HL-60 (cell line): ENCODE results near the gene ST6GALNAC4.

ENCODE experiments used
- DNase-seq, 2 experiments: peaks; one replicate each; pipeline ENCODE4 v3.0.0-alpha.2; 2010 to 2020; ENCODE audit warnings: low read depth in 1 of 2, low spot score in 1 of 2
- H3K27ac ChIP-seq: fragments of 250-450 bp; sonication (Bioruptor Pico); replicated peaks from 2 replicates; pipeline ENCODE4 v1.5.1; 2020; ENCODE audit warnings: mild to moderate bottlenecking, moderate library complexity
- H3K27me3 ChIP-seq: fragments of 250-450 bp; sonication (Bioruptor Pico); 2 replicates; pipeline ENCODE4 v1.5.1; 2021; ENCODE audit warnings: mild to moderate bottlenecking, moderate library complexity; ENCODE audit not compliant: insufficient read depth, poor library complexity, severe bottlenecking
- H3K4me3 ChIP-seq: replicated peaks from 2 replicates; pipeline ENCODE4 v1.5.1; 2011; ENCODE audit warnings: mild to moderate bottlenecking, control low read depth, low read length; ENCODE audit not compliant: insufficient read depth
- GABPA ChIP-seq: IDR thresholded peaks from 2 replicates; pipeline ENCODE4 v1.6.1; 2012; ENCODE audit warnings: low read depth
- POLR2AphosphoS5 ChIP-seq: IDR thresholded peaks from 2 replicates; pipeline ENCODE4 v1.6.1; 2012; ENCODE audit warnings: low read depth
- REST ChIP-seq: IDR thresholded peaks from 2 replicates; pipeline ENCODE4 v1.6.1; 2012; ENCODE audit warnings: low read depth; ENCODE audit not compliant: insufficient replicate concordance
- SPI1 ChIP-seq: IDR thresholded peaks from 2 replicates; pipeline ENCODE4 v1.6.1; 2012; ENCODE audit warnings: low read depth, mild to moderate bottlenecking, borderline replicate concordance
- TF ChIP-seq, protein P1 (sequence below): IDR thresholded peaks from one replicate; pipeline ENCODE4 v1.5.1; 2011; ENCODE audit warnings: low read length, control low read depth, inconsistent platforms; ENCODE audit not compliant: insufficient read depth

Gene ST6GALNAC4

DNA sequence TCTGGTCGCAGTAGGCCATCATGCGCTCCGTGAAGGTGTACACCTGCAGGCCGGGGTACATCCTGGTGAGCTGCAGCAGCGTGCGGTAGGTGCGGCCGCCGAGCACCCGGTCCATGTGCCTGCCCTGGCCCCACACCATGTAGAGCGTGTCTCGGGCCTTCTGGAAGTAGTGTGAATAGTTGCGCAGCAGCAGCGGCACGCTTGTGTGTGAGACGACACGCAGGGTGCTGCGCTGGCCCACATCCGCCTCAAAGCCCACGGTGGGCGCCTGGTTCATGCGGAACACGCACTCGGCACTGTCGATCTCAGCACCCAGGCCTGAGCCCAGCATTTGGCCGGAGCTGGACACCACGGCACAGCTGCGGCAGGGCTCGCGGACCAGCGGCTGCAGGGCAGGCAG is 4.5 kb downstream of the ST6GALNAC4 start:
- Histone ChIP-seq H3K4me3 (no peak overlapping the region), H3K27me3 (no peaks in the 10 kb centered on the region), H3K27ac (no peak overlapping the region)
- TF ChIP-seq GABPA, result no peak
- no peak for TF ChIP-seq REST
- TF ChIP-seq, protein P1, sequence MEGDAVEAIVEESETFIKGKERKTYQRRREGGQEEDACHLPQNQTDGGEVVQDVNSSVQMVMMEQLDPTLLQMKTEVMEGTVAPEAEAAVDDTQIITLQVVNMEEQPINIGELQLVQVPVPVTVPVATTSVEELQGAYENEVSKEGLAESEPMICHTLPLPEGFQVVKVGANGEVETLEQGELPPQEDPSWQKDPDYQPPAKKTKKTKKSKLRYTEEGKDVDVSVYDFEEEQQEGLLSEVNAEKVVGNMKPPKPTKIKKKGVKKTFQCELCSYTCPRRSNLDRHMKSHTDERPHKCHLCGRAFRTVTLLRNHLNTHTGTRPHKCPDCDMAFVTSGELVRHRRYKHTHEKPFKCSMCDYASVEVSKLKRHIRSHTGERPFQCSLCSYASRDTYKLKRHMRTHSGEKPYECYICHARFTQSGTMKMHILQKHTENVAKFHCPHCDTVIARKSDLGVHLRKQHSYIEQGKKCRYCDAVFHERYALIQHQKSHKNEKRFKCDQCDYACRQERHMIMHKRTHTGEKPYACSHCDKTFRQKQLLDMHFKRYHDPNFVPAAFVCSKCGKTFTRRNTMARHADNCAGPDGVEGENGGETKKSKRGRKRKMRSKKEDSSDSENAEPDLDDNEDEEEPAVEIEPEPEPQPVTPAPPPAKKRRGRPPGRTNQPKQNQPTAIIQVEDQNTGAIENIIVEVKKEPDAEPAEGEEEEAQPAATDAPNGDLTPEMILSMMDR, result no peak
- TF ChIP-seq SPI1, result no peak
- no peak for TF ChIP-seq POLR2AphosphoS5
- no peak for DNase-seq

GRCh38 chr9:127910613-127911205 is 6.1 kb downstream of the ST6GALNAC4 start:
- Histone ChIP-seq H3K27me3 (no peaks in the 10 kb centered on the region), H3K4me3 (no peak overlapping the region), H3K27ac (no peak overlapping the region)
- TF ChIP-seq SPI1, result no peak
- no peak for TF ChIP-seq REST
- TF ChIP-seq POLR2AphosphoS5, result no peak
- TF ChIP-seq GABPA, result no peak
- TF ChIP-seq, protein P1, result no peak
- no peak for DNase-seq

DNA sequence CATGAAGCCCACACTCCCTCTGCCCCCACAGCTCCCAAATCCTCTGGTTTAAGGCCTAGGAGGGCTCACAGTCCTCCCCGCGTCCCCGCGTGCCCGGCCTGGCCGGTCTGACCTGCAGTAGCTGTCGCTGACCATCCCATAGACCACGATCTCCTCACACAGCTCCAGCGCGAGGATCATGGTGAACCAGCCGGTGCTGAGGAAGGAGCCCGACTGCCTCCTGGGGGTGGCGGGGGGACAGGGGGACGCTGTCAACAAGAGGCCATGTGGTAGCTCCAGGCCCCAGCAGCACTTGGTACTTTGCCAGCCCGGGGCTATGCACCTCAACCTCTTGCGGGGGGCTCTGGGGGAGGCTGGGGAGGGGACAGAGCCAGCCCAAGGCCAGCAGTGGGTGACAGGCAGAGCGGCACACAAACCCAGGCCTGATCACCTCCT is 7.0 kb downstream of the ST6GALNAC4 start:
- no peak for TF ChIP-seq REST
- no peak for TF ChIP-seq GABPA
- TF ChIP-seq POLR2AphosphoS5, result no peak
- TF ChIP-seq, protein P1, result no peak
- no peak for TF ChIP-seq SPI1
- Histone ChIP-seq H3K27me3 (no peaks in the 10 kb centered on the region), H3K27ac (no peak overlapping the region), H3K4me3 (no peak overlapping the region)
- no peak for DNase-seq
